Upper lobe of left lung (tissue), 6 donors: Measurements from ENCODE around the gene SLC25A40. TPM values are rescaled to one million over a fixed set of nuclear protein-coding genes. Genes with fewer than 3 reads are reported as not detected.
"Not testable (repeated sequence)": the region's sequence is repeated elsewhere in the genome, so short reads cannot be mapped to it uniquely, and the experiment has no call there.

Source experiments
- ATAC-seq, 2 donors: fragments of 200-7000 bp; cut with Tn5 transposase; one replicate each; pipeline ENCODE4 v1.9.1; 2022; ENCODE audit warnings: mild to moderate bottlenecking in 2 of 2, moderate library complexity in 2 of 2; ENCODE audit not compliant: low FRiP score in 2 of 2
- DNase-seq, 2 donors: peaks; one replicate each; pipeline ENCODE4 v3.0.0-alpha.2; 2019 to 2020
- H3K27ac ChIP-seq, 4 donors: fragments of 200-600 bp; sonication (generic); one replicate each; pipeline ENCODE4 v1.5.1; 2016 to 2019
- H3K27me3 ChIP-seq, 4 donors: fragments of 200-600 bp; sonication (generic); one replicate each; pipeline ENCODE4 v1.5.1; 2017 to 2019
- H3K36me3 ChIP-seq, 4 donors: fragments of 200-600 bp; sonication (generic); one replicate each; pipeline ENCODE4 v1.5.1; 2016 to 2019
- H3K4me1 ChIP-seq, 4 donors: fragments of 200-600 bp; sonication (generic); one replicate each; pipeline ENCODE4 v1.5.1; 2018 to 2019
- H3K4me3 ChIP-seq, 4 donors: fragments of 200-600 bp; sonication (generic); one replicate each; pipeline ENCODE4 v1.5.1; 2017 to 2019; ENCODE audit warnings: mild to moderate bottlenecking in 2 of 4, moderate library complexity in 1 of 4
- H3K9me3 ChIP-seq, 4 donors: fragments of 200-600 bp; sonication (generic); one replicate each; pipeline ENCODE4 v1.5.1; 2018 to 2019
- EP300 ChIP-seq, 4 donors: sonication (generic); formaldehyde crosslinking; IDR thresholded peaks; one replicate each; pipeline ENCODE4 v1.5.1; 2017; ENCODE audit warnings: antibody characterized with exemption in 4 of 4, control low read depth in 2 of 4
- POLR2A ChIP-seq, 4 donors: fragments of 450-650 bp; IDR thresholded peaks; one replicate each; pipeline ENCODE4 v1.5.1; 2016 to 2017; ENCODE audit warnings: antibody characterized with exemption in 4 of 4, mild to moderate bottlenecking in 2 of 4
- POLR2AphosphoS5 ChIP-seq, 2 donors: sonication (generic); formaldehyde crosslinking; IDR thresholded peaks; one replicate each; pipeline ENCODE4 v1.5.1; 2017; ENCODE audit warnings: antibody characterized with exemption in 2 of 2
- WGBS, 2 donors: methylation state at CpG; one replicate each; pipeline ENCODE4 v1.1.5; 2017 to 2018; 5-methylcytosine and 5-hydroxymethylcytosine counted together
- total RNA-seq, 6 donors: library from RNA; depleted of rRNA in 4 of 6; stranded (reverse); fragments of >200 nt in 4 of 6; gene quantifications; one replicate each; pipeline versions ENCODE4 v1.1.0 to v1.2.1, GENCODE V29; 2016 to 2021
- TF ChIP-seq, protein P1 (sequence below), 6 experiments: fragments of 450-650 bp in 4 of 6; fragments of 200-600 bp in 2 of 6; sonication (generic) in 2 of 6; IDR thresholded peaks; one replicate each; pipeline ENCODE4 v1.5.1; 2016 to 2019; ENCODE audit warnings: antibody characterized with exemption in 6 of 6
- donor health status: DM: no; HTN: no; CAD: no; lungs with moderate emphysema.
- donor health status: DM: no; HTN: yes; CAD: no; lungs with severe emphysema.

The SLC25A40 gene
- total RNA-seq, 6 donors from 2014 or later, result 6.2 to 37.6 (median 20.1) TPM

GRCh38 chr7:87876869-87877234 is 692 bp upstream of the SLC25A40 start:
- ATAC-seq, result peak; percentile 73 to 80
- 0% methylated on average over 16 to 27 of the region's 27 CpGs for WGBS, 2 donors
- Histone ChIP-seq H3K4me1 (peaks cover 17 to 29% (median 19%) of the 10 kb centered on the region in 4 donors), H3K4me3 (peak overlapping the region; percentile 63 to 93 (median 78)), H3K27me3 (no peaks in the 10 kb centered on the region), H3K27ac (peak overlapping the region; percentile 87 to 94 (median 92)), H3K36me3 (no peaks in the 10 kb centered on the region), H3K9me3 (no peaks in the 10 kb centered on the region)
- TF ChIP-seq POLR2A (IDR thresholded peaks at IDR 0.05), result no peak
- TF ChIP-seq, protein P1, sequence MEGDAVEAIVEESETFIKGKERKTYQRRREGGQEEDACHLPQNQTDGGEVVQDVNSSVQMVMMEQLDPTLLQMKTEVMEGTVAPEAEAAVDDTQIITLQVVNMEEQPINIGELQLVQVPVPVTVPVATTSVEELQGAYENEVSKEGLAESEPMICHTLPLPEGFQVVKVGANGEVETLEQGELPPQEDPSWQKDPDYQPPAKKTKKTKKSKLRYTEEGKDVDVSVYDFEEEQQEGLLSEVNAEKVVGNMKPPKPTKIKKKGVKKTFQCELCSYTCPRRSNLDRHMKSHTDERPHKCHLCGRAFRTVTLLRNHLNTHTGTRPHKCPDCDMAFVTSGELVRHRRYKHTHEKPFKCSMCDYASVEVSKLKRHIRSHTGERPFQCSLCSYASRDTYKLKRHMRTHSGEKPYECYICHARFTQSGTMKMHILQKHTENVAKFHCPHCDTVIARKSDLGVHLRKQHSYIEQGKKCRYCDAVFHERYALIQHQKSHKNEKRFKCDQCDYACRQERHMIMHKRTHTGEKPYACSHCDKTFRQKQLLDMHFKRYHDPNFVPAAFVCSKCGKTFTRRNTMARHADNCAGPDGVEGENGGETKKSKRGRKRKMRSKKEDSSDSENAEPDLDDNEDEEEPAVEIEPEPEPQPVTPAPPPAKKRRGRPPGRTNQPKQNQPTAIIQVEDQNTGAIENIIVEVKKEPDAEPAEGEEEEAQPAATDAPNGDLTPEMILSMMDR (IDR thresholded peaks at IDR 0.05), result no peak
- no peak for TF ChIP-seq EP300 (IDR thresholded peaks at IDR 0.05)
- TF ChIP-seq POLR2AphosphoS5 (IDR thresholded peaks at IDR 0.05), result no peak
- DNase-seq, result peak; percentile 70 to 89

- DNase-seq, result no peak
- peak; percentile 2 to 37 for ATAC-seq
- 2 to 4% methylated on average over 18 to 20 of the region's 35 CpGs for WGBS, 2 donors
- no peak for TF ChIP-seq POLR2AphosphoS5 (IDR thresholded peaks at IDR 0.05)
- no peak for TF ChIP-seq POLR2A (IDR thresholded peaks at IDR 0.05)
- TF ChIP-seq, protein P1 (IDR thresholded peaks at IDR 0.05), result no peak
- no peak for TF ChIP-seq EP300 (IDR thresholded peaks at IDR 0.05)
- Histone ChIP-seq H3K4me3 (peak overlapping the region; percentile 48 to 93 (median 72)), H3K36me3 (peaks cover 0 to 3% (median 0%) of the 10 kb centered on the region in 4 donors), H3K27ac (peak overlapping the region; percentile 87 to 94 (median 92)), H3K4me1 (peaks cover 17 to 29% (median 19%) of the 10 kb centered on the region in 4 donors), H3K9me3 (peaks cover 0 to 2% (median 0%) of the 10 kb centered on the region in 4 donors), H3K27me3 (no peaks in the 10 kb centered on the region)
Measured at GRCh38 chr7:87875151-87876039, 765 bp downstream of the SLC25A40 start.

DNA sequence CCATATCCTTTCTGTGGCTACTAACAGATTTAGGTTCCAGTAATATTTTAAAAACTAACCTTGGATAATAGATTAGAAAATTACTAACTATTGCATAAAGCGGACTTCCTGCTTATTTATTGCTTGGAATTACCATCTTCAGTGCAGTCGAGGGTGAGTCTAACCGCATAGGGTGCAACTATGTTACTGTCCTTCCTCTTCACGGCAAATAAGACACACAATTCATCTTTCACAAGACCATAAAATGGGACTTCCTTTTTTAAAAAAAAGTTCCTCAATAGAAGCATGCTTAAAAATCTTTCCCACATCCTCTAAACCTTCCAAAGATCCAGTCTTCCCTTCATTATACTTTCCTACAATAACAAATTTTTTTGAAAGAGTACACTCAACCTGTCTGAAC is 2.1 kb downstream of the SLC25A40 start:
- Histone ChIP-seq H3K36me3 (peaks cover 0 to 3% (median 0%) of the 10 kb centered on the region in 4 donors), H3K27ac (peak overlapping the region; percentile 52 to 93 (median 62)), H3K4me3 (peak overlapping the region in 1 of 4 donors; percentile 82), H3K4me1 (peaks cover 17 to 29% (median 19%) of the 10 kb centered on the region in 4 donors), H3K9me3 (peaks cover 0 to 4% (median 0%) of the 10 kb centered on the region in 4 donors), H3K27me3 (no peaks in the 10 kb centered on the region)
- TF ChIP-seq POLR2A (IDR thresholded peaks at IDR 0.05) (no peak), EP300 (IDR thresholded peaks at IDR 0.05) (no peak), POLR2AphosphoS5 (IDR thresholded peaks at IDR 0.05) (no peak)
- TF ChIP-seq, protein P1 (IDR thresholded peaks at IDR 0.05), result no peak
- peak in 1 of 2 donors; percentile 33 for DNase-seq
- WGBS, 2 donors, result 40 to 49% methylated on average over 4 of the region's 4 CpGs
- ATAC-seq, result no peak

DNA sequence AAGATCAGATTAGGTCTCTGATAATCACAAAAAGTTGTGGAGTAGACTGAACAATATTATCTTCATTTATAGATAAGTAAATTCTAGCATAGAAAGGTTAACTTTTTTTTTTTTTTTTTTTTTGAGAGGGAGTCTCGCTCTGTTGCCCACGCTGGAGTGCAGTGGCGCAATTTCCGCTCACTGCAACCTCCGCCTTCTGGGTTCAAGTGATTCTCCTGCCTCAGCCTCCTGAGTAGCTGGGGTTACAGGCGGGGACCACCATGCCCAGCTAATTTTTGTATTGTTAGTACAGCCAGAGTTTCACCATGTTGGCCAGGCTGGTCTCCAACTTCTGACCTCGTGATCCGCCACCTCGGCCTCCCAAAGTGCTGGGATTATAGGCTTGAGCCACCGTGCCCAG is 2.8 kb downstream of the SLC25A40 start:
- ATAC-seq, DNase-seq, H3K4me3 ChIP-seq, H3K27me3 ChIP-seq, H3K36me3 ChIP-seq, H3K9me3 ChIP-seq: not testable (repeated sequence)
- Histone ChIP-seq H3K27ac (peak overlapping the region; percentile 52 to 93 (median 62)), H3K4me1 (peaks cover 17 to 29% (median 19%) of the 10 kb centered on the region in 4 donors)
- WGBS, 2 donors, result 67 to 97% methylated on average over 10 of the region's 10 CpGs

- Histone ChIP-seq H3K27ac (no peak overlapping the region), H3K9me3 (peaks cover 0 to 4% (median 0%) of the 10 kb centered on the region in 4 donors), H3K4me1 (peaks cover 10 to 21% (median 18%) of the 10 kb centered on the region in 4 donors), H3K36me3 (peaks cover 0 to 3% (median 0%) of the 10 kb centered on the region in 4 donors), H3K4me3 (no peak overlapping the region), H3K27me3 (no peaks in the 10 kb centered on the region)
- DNase-seq (no peak), ATAC-seq (no peak)
- TF ChIP-seq EP300 (IDR thresholded peaks at IDR 0.05) (no peak), POLR2A (IDR thresholded peaks at IDR 0.05) (no peak), POLR2AphosphoS5 (IDR thresholded peaks at IDR 0.05) (no peak)
- TF ChIP-seq, protein P1 (IDR thresholded peaks at IDR 0.05), result no peak
- 88 to 91% methylated on average over 5 of the region's 5 CpGs for whole genome bisulfite sequencing, 2 donors
Measured at GRCh38 chr7:87872346-87872745, 3.8 kb downstream of the SLC25A40 start.
